T-helper 17 cell (primary cell): Measurements from ENCODE around the gene AUTS2. TPM values are rescaled to one million over a fixed set of nuclear protein-coding genes. Genes with fewer than 3 reads are reported as not detected.
A peak's percentile ranks its signal among the peaks of the same experiment; 100 is the strongest.

Experiments used
- ATAC-seq: fragments of 150-1000 bp; cut with Tn5 transposase; 2 replicates; pipeline ENCODE4 v1.10.0; 2021; ENCODE audit warnings: mild to moderate bottlenecking, moderate library complexity
- DNase-seq, 3 donors: peaks; one replicate each; pipeline versions ENCODE4 v3.0.0 to v3.0.0-alpha.2; 2020 to 2021
- H3K9me3 ChIP-seq: one replicate; pipeline ENCODE4 v1.7.0; 2013; ENCODE audit warnings: low read length, mild to moderate bottlenecking; ENCODE audit not compliant: control insufficient read depth, poor library complexity, severe bottlenecking
- H3K27ac Mint-ChIP-seq: one replicate; pipeline ENCODE4 v1.8.0; 2022; ENCODE audit warnings: mild to moderate bottlenecking, moderate library complexity, mixed read lengths
- H3K27me3 Mint-ChIP-seq: one replicate; pipeline ENCODE4 v1.8.0; 2022; ENCODE audit warnings: mixed read lengths
- H3K36me3 Mint-ChIP-seq: one replicate; pipeline ENCODE4 v1.8.0; 2022; ENCODE audit warnings: low read depth, mixed read lengths
- H3K4me1 Mint-ChIP-seq: one replicate; pipeline ENCODE4 v1.8.0; 2022; ENCODE audit warnings: mild to moderate bottlenecking, mixed read lengths
- H3K4me3 Mint-ChIP-seq: one replicate; pipeline ENCODE4 v1.8.0; 2022; ENCODE audit warnings: mild to moderate bottlenecking, moderate library complexity, mixed read lengths
- total RNA-seq, 4 donors: library from RNA in 2 of 4; stranded (reverse) in 2 of 4; gene quantifications; one replicate each; pipeline ENCODE4 v1.2.3 and lab custom pipeline; 2022 to 2026

Gene AUTS2
- 10 to 100 TPM; 84.2 to 89.5 TPM for total RNA-seq
- 22.9 to 29.8 reads per million in 2 donors for total RNA-seq (lab: John Stamatoyannopoulos, UW)

DNA sequence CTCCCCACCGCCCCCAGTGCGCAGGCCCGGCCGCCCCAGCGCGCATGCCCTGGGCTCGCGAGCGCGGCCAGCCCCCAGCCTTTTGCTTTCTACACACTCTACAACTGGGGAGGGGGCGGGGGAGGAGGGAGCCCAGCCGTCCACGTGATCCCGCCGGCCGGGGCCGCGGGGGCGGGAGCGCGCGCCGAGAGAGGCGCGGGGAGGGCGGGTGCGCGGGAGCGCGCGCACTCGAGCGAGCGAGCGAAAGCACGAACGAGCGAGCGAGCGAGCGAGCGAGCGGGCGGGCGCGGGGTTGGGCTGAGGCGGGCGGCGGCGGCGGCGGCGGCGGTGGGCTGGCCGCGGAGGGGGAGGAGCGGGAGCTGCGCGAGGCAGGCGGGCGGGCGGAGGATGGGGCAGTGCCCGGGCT lies at the start of gene AUTS2:
Gene AUTS2, plus strand, starts transcription at position 395 of the 406 bp plus-strand sequence. CDS start 1,179 bp downstream, outside the sequence.
- Mint-ChIP-seq H3K27me3 (peaks cover 5% of the 10 kb centered on the region), H3K27ac (no peak within 1 kb of the TSS), H3K4me3 (peak within 1 kb of the TSS; percentile 90), H3K4me1 (peaks cover 8% of the 10 kb centered on the region), H3K36me3 (no peaks in the 10 kb centered on the region)
- DNase-seq, result peak; percentile 16 to 47 (median 33)
- ATAC-seq, result peak; percentile 74
- no peaks in the 10 kb centered on the region for H3K9me3 ChIP-seq

DNA sequence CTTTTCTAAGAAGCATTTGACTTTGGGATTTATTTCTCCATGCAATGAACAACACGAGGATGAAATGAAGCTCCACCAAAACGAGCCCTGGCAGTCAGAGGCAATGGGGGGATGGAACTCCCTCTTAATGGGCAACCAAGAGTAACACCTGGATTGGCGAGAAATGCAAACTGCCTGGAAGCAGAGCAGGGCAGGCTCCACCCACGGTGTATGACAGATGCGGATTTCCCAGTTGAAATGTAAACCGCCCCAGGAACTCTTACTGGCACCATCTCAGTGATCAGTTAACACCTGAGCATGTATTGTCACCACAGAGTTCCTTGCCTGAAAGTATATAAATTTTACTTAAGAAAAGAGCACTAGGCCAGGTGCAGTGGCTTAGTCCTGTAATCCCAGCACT lies 47.3 kb upstream of the AUTS2 start:
- ATAC-seq, result no peak
- Mint-ChIP-seq H3K4me1 (no peaks in the 10 kb centered on the region), H3K36me3 (no peaks in the 10 kb centered on the region), H3K4me3 (no peak overlapping the region), H3K27me3 (no peaks in the 10 kb centered on the region), H3K27ac (no peak overlapping the region)
- no peaks in the 10 kb centered on the region for H3K9me3 ChIP-seq
- DNase-seq, result no peak

DNA sequence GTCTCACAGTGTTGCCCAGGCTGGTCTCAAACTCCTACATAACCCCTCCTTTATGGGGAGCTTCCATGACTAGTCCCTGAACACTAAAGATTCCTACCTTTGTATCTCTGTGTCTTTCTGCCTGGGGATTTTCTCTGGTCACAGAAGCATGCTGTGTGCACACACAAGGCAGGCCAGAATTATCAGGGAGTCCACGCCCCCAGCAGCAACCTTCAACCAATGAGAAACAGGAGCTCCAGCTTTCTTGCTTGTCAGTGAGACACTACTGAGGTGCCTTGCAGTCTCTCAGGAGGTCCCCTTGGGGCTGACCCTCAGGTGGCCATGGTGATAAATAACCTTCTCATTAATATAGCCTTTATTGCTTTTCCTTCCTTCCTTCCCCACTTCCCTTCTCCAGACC lies 45.1 kb upstream of the AUTS2 start:
- Mint-ChIP-seq H3K4me3 (no peak overlapping the region), H3K27me3 (no peaks in the 10 kb centered on the region), H3K4me1 (no peaks in the 10 kb centered on the region), H3K36me3 (no peaks in the 10 kb centered on the region), H3K27ac (no peak overlapping the region)
- no peaks in the 10 kb centered on the region for H3K9me3 ChIP-seq
- DNase-seq (no peak), ATAC-seq (no peak)

DNA sequence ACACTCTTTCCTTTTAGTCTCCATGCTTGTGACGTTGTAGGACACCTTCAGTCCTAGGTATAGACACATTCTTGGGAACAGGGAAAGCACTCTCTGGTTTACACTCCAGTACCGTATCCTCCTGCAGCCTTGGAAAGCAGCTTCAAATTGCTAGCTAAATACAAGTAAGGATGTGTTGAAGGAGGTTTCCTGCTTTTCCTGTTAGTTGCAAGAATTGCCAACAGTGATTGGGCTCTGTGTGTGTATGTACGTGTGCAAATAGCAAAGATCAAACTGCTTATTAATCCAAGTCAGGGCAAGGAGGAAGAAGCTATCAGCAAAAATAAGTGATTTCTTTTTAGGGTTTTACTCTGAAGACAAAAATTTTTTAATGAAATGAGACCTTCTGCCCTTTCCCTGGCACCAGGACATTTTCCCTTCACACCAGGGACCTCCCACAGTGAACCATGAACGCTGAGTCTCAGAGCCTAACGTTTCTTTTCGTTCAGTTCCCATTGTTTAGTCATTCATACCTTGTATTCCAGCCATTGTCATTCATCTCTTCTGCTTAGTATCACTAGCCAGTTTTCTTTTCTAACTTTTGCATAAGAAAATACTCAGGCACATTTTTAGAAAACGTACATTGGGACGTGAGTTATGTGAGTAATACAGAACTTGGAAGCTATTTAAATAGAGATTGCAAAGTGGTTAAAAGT lies 36.9 kb upstream of the AUTS2 start:
- ATAC-seq (no peak), DNase-seq (no peak)
- no peaks in the 10 kb centered on the region for H3K4me1 Mint-ChIP-seq
- H3K36me3 Mint-ChIP-seq, result no peaks in the 10 kb centered on the region
- H3K27me3 Mint-ChIP-seq, result no peaks in the 10 kb centered on the region
- no peaks in the 10 kb centered on the region for H3K9me3 ChIP-seq
- no peak overlapping the region for H3K4me3 Mint-ChIP-seq
- H3K27ac Mint-ChIP-seq, result no peak overlapping the region

DNA sequence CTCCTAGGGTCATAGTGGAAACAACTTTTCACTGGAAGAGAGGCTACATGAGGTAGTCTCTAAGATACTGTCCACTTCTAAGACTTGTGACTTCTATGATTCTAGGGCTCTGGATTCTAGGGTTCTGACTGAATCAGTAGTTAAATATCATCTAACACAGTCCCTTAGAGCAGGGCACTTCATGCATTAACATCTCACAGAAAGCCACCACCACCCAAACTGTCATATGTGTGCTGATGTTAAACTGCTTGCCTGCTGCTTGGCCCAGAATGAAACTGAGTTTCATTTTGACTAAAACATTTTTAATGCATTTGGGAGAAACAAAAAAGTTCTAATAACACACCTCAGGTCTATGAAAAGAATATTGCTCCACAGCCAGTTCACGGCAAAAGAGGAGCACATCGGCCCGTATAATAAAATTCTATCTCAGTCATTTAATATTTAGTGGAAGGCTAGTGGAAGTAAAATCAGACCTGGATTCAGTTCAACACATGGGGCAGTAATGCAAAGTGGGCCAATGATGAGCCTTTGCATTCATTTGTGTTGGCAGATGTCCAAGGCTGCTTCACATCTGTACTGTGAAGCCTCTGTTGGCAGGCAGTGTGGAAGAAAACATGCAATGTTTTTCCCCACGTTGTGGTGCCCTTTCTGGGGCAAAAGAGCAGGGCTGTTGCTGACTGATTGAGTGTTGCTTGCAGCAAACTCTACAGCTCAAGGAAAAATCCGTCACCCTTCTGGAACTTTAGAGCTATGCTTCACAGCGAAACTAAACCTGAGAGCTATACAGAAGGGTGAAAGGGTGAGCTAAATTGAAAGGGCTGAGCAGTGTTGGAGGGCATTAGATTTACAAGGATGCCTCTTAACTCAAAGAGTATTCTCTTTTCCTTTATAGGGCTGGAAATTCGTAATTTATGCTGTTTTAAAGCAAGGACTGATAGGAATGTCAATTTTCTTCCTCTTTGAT lies 33.5 kb upstream of the AUTS2 start:
- no peak for ATAC-seq
- Mint-ChIP-seq H3K36me3 (no peaks in the 10 kb centered on the region), H3K27me3 (peaks cover 13% of the 10 kb centered on the region), H3K4me3 (no peak overlapping the region), H3K4me1 (no peaks in the 10 kb centered on the region), H3K27ac (no peak overlapping the region)
- no peaks in the 10 kb centered on the region for H3K9me3 ChIP-seq
- DNase-seq, result no peak

DNA sequence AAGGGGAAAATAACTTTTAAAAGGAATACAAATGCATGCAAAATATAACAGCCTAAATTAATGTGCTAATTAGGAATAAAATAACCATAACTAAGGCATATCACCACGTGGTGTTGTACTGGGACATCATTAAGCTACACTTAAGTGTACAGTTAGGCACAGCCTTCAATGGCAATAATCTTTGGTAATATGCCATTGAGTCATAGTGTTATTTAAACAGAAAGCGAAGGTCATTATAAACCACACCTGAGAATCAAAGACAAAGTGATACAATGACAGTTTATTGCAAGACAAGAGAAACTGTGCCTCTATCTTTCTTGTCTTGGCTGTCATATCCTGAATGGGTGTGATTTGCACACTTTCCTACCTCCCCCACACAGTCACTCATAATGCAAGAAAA lies 30.5 kb upstream of the AUTS2 start:
- peaks cover 13% of the 10 kb centered on the region for H3K27me3 Mint-ChIP-seq
- H3K4me1 Mint-ChIP-seq, result no peaks in the 10 kb centered on the region
- H3K4me3 Mint-ChIP-seq, result no peak overlapping the region
- ATAC-seq (no peak), DNase-seq (no peak)
- no peaks in the 10 kb centered on the region for H3K36me3 Mint-ChIP-seq
- no peak overlapping the region for H3K27ac Mint-ChIP-seq
- no peaks in the 10 kb centered on the region for H3K9me3 ChIP-seq

DNA sequence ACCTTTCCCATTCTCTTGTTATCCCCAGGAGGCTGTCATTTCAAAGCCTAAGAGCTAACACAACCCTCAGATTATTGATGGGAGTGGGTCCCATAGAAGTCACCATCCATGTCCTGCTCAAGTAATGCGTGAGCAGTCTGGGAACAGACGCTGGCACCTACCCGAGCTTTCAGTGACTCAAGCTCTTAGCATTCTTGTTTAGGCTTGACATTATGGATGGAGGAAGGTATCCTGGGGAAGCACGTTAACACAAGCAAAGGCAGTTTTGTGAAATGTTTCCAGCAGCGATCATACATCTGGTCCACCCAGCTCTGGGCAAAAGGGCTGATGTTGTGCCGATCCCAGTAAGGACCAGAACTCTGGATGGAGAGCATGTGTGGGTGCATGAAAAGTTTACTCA lies 30.0 kb upstream of the AUTS2 start:
- Mint-ChIP-seq H3K27ac (no peak overlapping the region), H3K27me3 (peaks cover 13% of the 10 kb centered on the region), H3K4me3 (no peak overlapping the region), H3K36me3 (no peaks in the 10 kb centered on the region), H3K4me1 (no peaks in the 10 kb centered on the region)
- no peaks in the 10 kb centered on the region for H3K9me3 ChIP-seq
- ATAC-seq (no peak), DNase-seq (no peak)

DNA sequence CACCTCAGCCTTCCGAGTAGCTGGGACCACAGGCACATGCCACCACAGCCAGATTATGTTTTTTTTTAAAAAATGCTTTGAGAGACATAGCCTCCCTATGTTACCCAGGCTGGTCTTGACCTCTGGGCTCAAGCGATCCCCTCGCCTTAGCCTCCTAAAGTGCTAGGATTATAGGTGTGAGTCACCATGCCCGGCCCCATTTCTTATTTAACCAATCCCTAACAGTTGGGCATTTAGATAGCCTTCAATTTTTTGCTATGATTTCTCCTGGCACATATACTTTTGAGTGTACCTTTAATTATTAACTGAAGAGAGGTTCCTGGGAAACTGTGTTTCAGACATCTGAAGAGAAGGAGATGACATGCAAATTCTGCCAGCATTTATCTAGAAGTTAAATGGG lies 22.6 kb upstream of the AUTS2 start:
- H3K9me3 ChIP-seq, result no peaks in the 10 kb centered on the region
- ATAC-seq (no peak), DNase-seq (no peak)
- H3K4me1 Mint-ChIP-seq, result no peaks in the 10 kb centered on the region
- H3K4me3 Mint-ChIP-seq, result no peak overlapping the region
- no peak overlapping the region for H3K27ac Mint-ChIP-seq
- H3K36me3 Mint-ChIP-seq, result no peaks in the 10 kb centered on the region
- no peaks in the 10 kb centered on the region for H3K27me3 Mint-ChIP-seq

DNA sequence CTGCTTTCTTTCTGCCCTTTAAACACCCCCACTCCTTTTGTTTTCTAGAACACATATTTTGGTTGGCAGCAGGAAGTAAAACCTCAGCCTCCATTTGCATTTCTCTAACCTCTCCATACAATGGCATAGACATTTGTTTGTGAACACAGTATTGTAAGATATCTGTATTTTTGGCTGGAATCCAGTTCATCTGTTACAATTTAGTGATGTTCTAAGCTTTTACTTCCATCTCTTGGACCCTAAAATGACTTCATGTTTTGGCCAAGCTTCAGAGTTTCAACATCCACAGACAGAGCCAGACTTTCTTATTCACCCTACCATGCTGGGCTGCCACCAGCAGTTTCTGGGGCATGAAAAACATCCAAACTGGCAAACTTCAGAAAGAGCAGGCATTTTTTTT lies 21.1 kb upstream of the AUTS2 start:
- Mint-ChIP-seq H3K4me1 (no peaks in the 10 kb centered on the region), H3K4me3 (no peak overlapping the region), H3K27ac (no peak overlapping the region), H3K36me3 (no peaks in the 10 kb centered on the region), H3K27me3 (no peaks in the 10 kb centered on the region)
- H3K9me3 ChIP-seq, result no peaks in the 10 kb centered on the region
- DNase-seq, result no peak
- ATAC-seq, result no peak

DNA sequence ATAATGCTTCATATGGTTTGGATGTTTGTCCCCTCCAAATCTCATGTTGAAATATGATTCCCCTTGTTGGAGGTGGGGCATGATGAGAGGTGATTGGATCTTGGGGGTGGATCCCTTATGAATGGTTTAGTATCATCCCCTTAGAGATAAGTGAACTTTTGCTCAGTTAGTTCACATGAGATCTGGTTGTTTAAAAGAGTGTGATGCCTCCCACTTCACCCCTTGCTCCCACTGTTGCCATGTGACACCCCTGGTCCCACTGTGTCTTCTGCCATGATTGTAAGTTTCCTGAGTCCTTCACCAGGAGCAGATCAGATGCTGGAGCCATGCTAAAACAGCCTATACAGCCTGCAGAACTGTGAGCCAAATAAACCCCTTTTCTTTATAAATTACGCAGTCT lies 13.1 kb upstream of the AUTS2 start:
- no peaks in the 10 kb centered on the region for H3K36me3 Mint-ChIP-seq
- ATAC-seq (no peak), DNase-seq (no peak)
- no peaks in the 10 kb centered on the region for H3K27me3 Mint-ChIP-seq
- H3K27ac Mint-ChIP-seq, result no peak overlapping the region
- no peaks in the 10 kb centered on the region for H3K9me3 ChIP-seq
- H3K4me1 Mint-ChIP-seq, result no peaks in the 10 kb centered on the region
- H3K4me3 Mint-ChIP-seq, result no peak overlapping the region

DNA sequence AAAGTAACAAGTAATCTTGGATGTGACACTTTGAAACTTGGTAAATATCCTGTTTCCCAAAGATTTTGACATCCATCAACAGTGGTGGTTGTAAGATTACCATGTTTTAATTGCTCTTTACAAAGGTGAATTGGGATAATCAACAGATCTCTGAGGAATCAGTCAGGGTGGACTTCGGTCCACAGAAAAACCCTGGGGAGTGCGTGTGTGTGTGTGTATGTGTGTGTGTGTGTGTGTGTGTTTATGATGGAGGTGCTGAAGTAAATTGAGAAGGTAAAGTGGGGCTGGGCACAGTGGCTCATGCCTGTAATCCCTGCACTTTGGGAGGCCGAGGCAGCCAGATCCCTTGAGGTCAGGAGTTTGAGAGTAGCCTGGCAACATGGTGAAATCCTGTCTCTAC lies 12.0 kb upstream of the AUTS2 start:
- H3K36me3 Mint-ChIP-seq, result no peaks in the 10 kb centered on the region

DNA sequence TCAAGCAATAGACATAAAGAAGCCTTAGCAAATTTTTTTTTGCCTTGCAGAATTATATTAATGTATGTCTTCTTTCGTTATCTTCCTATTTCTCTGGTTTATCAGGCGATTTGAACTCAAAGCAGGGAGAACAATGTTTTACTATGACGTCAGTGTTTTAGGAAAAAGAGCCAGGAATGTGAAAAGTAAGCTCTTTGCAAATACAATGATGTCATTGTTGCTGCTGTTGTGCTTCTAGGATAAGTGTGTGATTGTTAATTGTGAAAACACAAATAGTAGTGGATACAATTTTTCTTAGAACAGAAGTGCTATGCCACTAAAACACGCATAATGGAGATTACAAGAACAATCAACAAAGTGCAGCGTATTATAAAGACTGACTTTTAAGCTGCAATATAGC lies 9.5 kb upstream of the AUTS2 start:
- H3K4me3 Mint-ChIP-seq, result no peak overlapping the region
- DNase-seq, result no peak
- H3K9me3 ChIP-seq, result no peaks in the 10 kb centered on the region
- no peaks in the 10 kb centered on the region for H3K27me3 Mint-ChIP-seq
- no peaks in the 10 kb centered on the region for H3K36me3 Mint-ChIP-seq
- no peak for ATAC-seq
- no peaks in the 10 kb centered on the region for H3K4me1 Mint-ChIP-seq
- H3K27ac Mint-ChIP-seq, result no peak overlapping the region

More for the DNA sequence above, 12.0 kb upstream of the AUTS2 start:
- no peak for DNase-seq
- no peak for ATAC-seq
- H3K4me3 Mint-ChIP-seq, result no peak overlapping the region
- no peaks in the 10 kb centered on the region for H3K27me3 Mint-ChIP-seq
- no peaks in the 10 kb centered on the region for H3K9me3 ChIP-seq
- H3K4me1 Mint-ChIP-seq, result no peaks in the 10 kb centered on the region
- H3K27ac Mint-ChIP-seq, result no peak overlapping the region

DNA sequence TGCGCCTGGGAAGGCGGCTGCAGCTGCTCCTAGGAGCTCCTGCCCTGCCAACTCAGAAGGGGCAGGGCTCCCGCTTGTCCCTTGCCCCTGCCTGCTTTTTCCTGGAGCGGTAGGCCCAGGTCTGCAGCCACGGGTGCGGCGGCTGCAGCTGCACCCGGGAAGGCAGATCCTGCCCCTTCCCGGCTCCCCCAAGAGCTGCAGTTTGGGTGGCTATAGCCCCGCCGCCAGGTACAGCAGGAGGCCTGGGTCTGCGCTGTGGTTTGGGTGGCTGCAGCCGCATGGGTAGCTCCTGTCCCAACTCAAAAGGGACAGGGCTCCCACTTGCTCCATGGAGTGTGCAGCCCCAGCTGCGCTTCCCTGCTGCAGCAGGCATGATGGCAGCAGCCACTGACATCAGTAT lies 6.5 kb upstream of the AUTS2 start:
- Mint-ChIP-seq H3K4me1 (no peaks in the 10 kb centered on the region), H3K4me3 (no peak overlapping the region), H3K36me3 (no peaks in the 10 kb centered on the region), H3K27ac (no peak overlapping the region), H3K27me3 (peaks cover 3% of the 10 kb centered on the region)
- no peak for DNase-seq
- ATAC-seq, result no peak
- H3K9me3 ChIP-seq, result no peaks in the 10 kb centered on the region
